GM12878 (cell line): ENCODE data around the gene ZNF19. TPM values are rescaled to one million over a fixed set of nuclear protein-coding genes. Genes with fewer than 3 reads are reported as not detected.

Experiments
- ATAC-seq: fragments of 200-7000 bp; cut with Tn5 transposase; 3 replicates; pipeline ENCODE4 v1.9.1; 2020; ENCODE audit warnings: mild to moderate bottlenecking, moderate library complexity
- BruUV-seq: library from RNA; stranded (reverse); fragments of 400-500 nt; replicated peaks from 2 replicates; lab custom pipeline; 2021; lab: Mats Ljungman, UMichigan
- CTCF ChIA-PET: fragments of 300-600 bp; sonication (Branson Sonifier 250); formaldehyde crosslinking; extraction: SDS; loops from one replicate; lab custom pipeline; 2021; ENCODE audit warnings: inconsistent platforms; lab: Yijun Ruan, JAX
- POLR2A ChIA-PET: fragments of 350-600 bp; formaldehyde crosslinking; extraction: SDS; loops from one replicate; lab custom pipeline; 2021; ENCODE audit warnings: inconsistent platforms; lab: Charles Lee
- RAD21 ChIA-PET: fragments of 300-600 bp; sonication (Branson Sonifier 250); formaldehyde crosslinking; loops from one replicate; lab custom pipeline; 2023; ENCODE audit warnings: antibody characterized with exemption; ENCODE audit not compliant: unreplicated experiment; lab: Charles Lee
- SMC1A ChIA-PET: fragments of 300-600 bp; sonication (Branson Sonifier 250); formaldehyde crosslinking; loops from one replicate; lab custom pipeline; 2023; ENCODE audit not compliant: unreplicated experiment, uncharacterized antibody; lab: Charles Lee
- DNase-seq: peaks from one replicate; pipeline ENCODE4 v3.0.0-alpha.2; 2011; ENCODE audit warnings: low read depth, low spot score
- FAIRE-seq: peaks from 3 replicates; lab custom pipeline; 2011; peaks lifted over from hg19 to GRCh38; lab: Jason Lieb, UNC
- H2AFZ ChIP-seq: 2 replicates; pipeline ENCODE4 v1.6.0; 2011; ENCODE audit warnings: low read depth, low read length, control low read depth; ENCODE audit not compliant: control insufficient read depth
- H3K27ac ChIP-seq: 2 replicates; pipeline ENCODE4 v1.5.1; 2011; ENCODE audit warnings: control low read depth; ENCODE audit not compliant: control insufficient read depth, insufficient read depth
- H3K27me3 ChIP-seq, 2 experiments: replicated peaks in 1 of 2; 2 replicates each; pipeline versions ENCODE4 v1.6.0 to v1.6.1; 2011; ENCODE audit warnings: low read length in 1 of 2; ENCODE audit not compliant: control insufficient read depth in 2 of 2, insufficient read depth in 2 of 2
- H3K36me3 ChIP-seq, 2 experiments: 2 replicates each; pipeline ENCODE4 v1.5.1; 2011; ENCODE audit warnings: low read length in 1 of 2; ENCODE audit not compliant: control insufficient read depth in 2 of 2, insufficient read depth in 2 of 2
- H3K4me1 ChIP-seq: 2 replicates; pipeline ENCODE4 v1.6.1; 2011; ENCODE audit warnings: mild to moderate bottlenecking, low read length, moderate library complexity, mixed read lengths; ENCODE audit not compliant: control insufficient read depth, insufficient read depth
- H3K4me2 ChIP-seq: 2 replicates; pipeline ENCODE4 v1.6.0; 2011; ENCODE audit warnings: control low read depth; ENCODE audit not compliant: control insufficient read depth, insufficient read depth
- H3K4me3 ChIP-seq: fragments of 200-600 bp; sonication (generic); 2 replicates; pipeline ENCODE4 v1.5.1; 2016
- H3K79me2 ChIP-seq: 2 replicates; pipeline ENCODE4 v1.6.0; 2011; ENCODE audit warnings: low read length; ENCODE audit not compliant: control insufficient read depth, insufficient read depth
- H3K9ac ChIP-seq: 2 replicates; pipeline ENCODE4 v1.8.0; 2011; ENCODE audit warnings: low read length, control low read depth, mixed read lengths; ENCODE audit not compliant: control insufficient read depth, insufficient read depth
- H3K9me3 ChIP-seq: replicated peaks from 3 replicates; pipeline ENCODE4 v1.5.1; 2011; ENCODE audit warnings: mild to moderate bottlenecking, low read length; ENCODE audit not compliant: control insufficient read depth, insufficient read depth
- H4K20me1 ChIP-seq: 2 replicates; pipeline ENCODE4 v1.6.0; 2011; ENCODE audit not compliant: control insufficient read depth, insufficient read depth
- CBX3 ChIP-seq: fragments of 200-600 bp; sonication (generic); IDR thresholded peaks from 2 replicates; pipeline ENCODE4 v1.6.1; 2016; ENCODE audit warnings: low read depth, borderline replicate concordance
- CHD1 ChIP-seq: IDR thresholded peaks from 2 replicates; pipeline ENCODE4 v1.6.1; 2012; ENCODE audit warnings: low read depth, low read length, improper control_type of control experiment
- CREM ChIP-seq: IDR thresholded peaks from 2 replicates; pipeline ENCODE4 v1.6.1; 2014; ENCODE audit warnings: antibody characterized with exemption, low read depth
- DPF2 ChIP-seq: fragments of 450-650 bp; IDR thresholded peaks from 2 replicates; pipeline ENCODE4 v1.6.1; 2017; ENCODE audit warnings: mild to moderate bottlenecking
- ELK1 ChIP-seq: IDR thresholded peaks from 2 replicates; pipeline ENCODE4 v1.6.1; 2012; ENCODE audit warnings: low read depth, low read length, improper control_type of control experiment
- ESRRA ChIP-seq: IDR thresholded peaks from 2 replicates; pipeline ENCODE4 v1.6.1; 2012; ENCODE audit warnings: mild to moderate bottlenecking, low read length, improper control_type of control experiment
- EZH2 ChIP-seq: IDR thresholded peaks from 2 replicates; pipeline ENCODE4 v1.6.1; 2012; ENCODE audit warnings: low read depth, mild to moderate bottlenecking, control low read depth, inconsistent platforms, low read length, borderline replicate concordance; ENCODE audit not compliant: control insufficient read depth
- GABPA ChIP-seq: IDR thresholded peaks from 2 replicates; pipeline ENCODE4 v1.6.1; 2014; ENCODE audit warnings: antibody characterized with exemption, low read depth, mild to moderate bottlenecking, inconsistent platforms
- HDAC6 ChIP-seq: fragments of 200-600 bp; sonication (generic); IDR thresholded peaks from one replicate; pipeline ENCODE4 v1.8.0; 2017; ENCODE audit warnings: antibody characterized with exemption; ENCODE audit not compliant: unreplicated experiment
- NFIC ChIP-seq: IDR thresholded peaks from 2 replicates; pipeline ENCODE4 v1.6.1; 2012; ENCODE audit warnings: low read depth, mild to moderate bottlenecking, inconsistent platforms, low read length, moderate library complexity
- NFXL1 ChIP-seq: fragments of 450-650 bp; IDR thresholded peaks from 2 replicates; pipeline ENCODE4 v1.6.1; 2017; ENCODE audit warnings: antibody characterized with exemption, mild to moderate bottlenecking, borderline replicate concordance
- NFYA ChIP-seq: IDR thresholded peaks from 2 replicates; pipeline ENCODE4 v1.6.1; 2011; ENCODE audit warnings: low read depth, mild to moderate bottlenecking, low read length, improper control_type of control experiment, borderline replicate concordance
- NR2C2 ChIP-seq: IDR thresholded peaks from 2 replicates; pipeline ENCODE4 v1.6.1; 2011; ENCODE audit warnings: borderline replicate concordance, low read depth; ENCODE audit not compliant: control insufficient read depth, insufficient read length
- NRF1 ChIP-seq: conservative IDR thresholded peaks from 2 replicates; pipeline ENCODE4 v1.6.1; 2011; ENCODE audit warnings: mild to moderate bottlenecking, low read depth, low read length, improper control_type of control experiment
- RUNX3 ChIP-seq: IDR thresholded peaks from 2 replicates; pipeline ENCODE4 v1.6.1; 2012; ENCODE audit warnings: low read length, inconsistent platforms
- TARDBP ChIP-seq: IDR thresholded peaks from 2 replicates; pipeline ENCODE4 v1.6.1; 2016; ENCODE audit warnings: borderline replicate concordance
- TCF7 ChIP-seq: IDR thresholded peaks from 2 replicates; pipeline ENCODE4 v1.6.1; 2014; ENCODE audit warnings: antibody characterized with exemption, borderline replicate concordance
- WGBS: methylation state at CpG from one replicate; pipeline ENCODE4 v1.1.6; 2016; ENCODE audit warnings: low lambda C conversion rate; ENCODE audit not compliant: insufficient replicate concordance, insufficient coverage; ENCODE audit errors: missing lambda C conversion rate; 5-methylcytosine and 5-hydroxymethylcytosine counted together
- in situ Hi-C: fragments of 300-500 bp; cut with MboI; formaldehyde crosslinking; loops from 9 replicates; pipeline ENCODE4 v1.14.3; 2018; ENCODE audit warnings: mixed read lengths
- intact Hi-C: fragments of 100-400 bp; cut with micrococcal nuclease; formaldehyde crosslinking; loops from one replicate; pipeline ENCODE4 v1.14.2; 2022; ENCODE audit not compliant: unreplicated experiment
- polyA plus RNA-seq, 11 experiments: library from polyadenylated mRNA; depleted of rRNA in 4 of 11; unstranded in 6 of 11; stranded (reverse) in 5 of 11; fragments of >200 nt; fragmentation: Nextera tagmentation in 4 of 11; fragmentation: Illumina TruSeq in 1 of 11; extraction: Ambion mirVana in 4 of 11; extraction: Trizol in 1 of 11; gene quantifications; 1 replicate in 1 of 11; 2 replicates in 10 of 11; pipeline versions ENCODE4 v1.2.1 to v1.2.3, GENCODE V29; 2011 to 2016; ENCODE audit warnings: inconsistent platforms in 2 of 11, missing spikeins in 2 of 11, low read depth in 1 of 11
- total RNA-seq, 4 experiments: library from RNA; depleted of rRNA in 3 of 4; stranded (reverse); fragments of >200 nt in 3 of 4; fragmentation: Illumina TruSeq in 1 of 4; extraction: Trizol in 1 of 4; gene quantifications; 2 replicates each; pipeline versions ENCODE4 v1.2.1 to v1.2.3, GENCODE V29; 2013 to 2021

The ZNF19 gene
- total and polyA plus RNA-seq, 10 of the 15 experiments (the other 5 are each of a cell fraction or from before 2014, with no cell fraction given) = 1.0 to 3.3 (median 2.0) TPM

GRCh38 chr16:71459510-71459909 lies 29.6 kb downstream of the ZNF19 start (continued):
- TF ChIP-seq ELK1 (no peak), TARDBP (no peak), NR2C2 (no peak), CBX3 (no peak), NFXL1 (no peak)

- TF ChIP-seq CHD1 = no peak
- TF ChIP-seq EZH2 = no peak
- no peak for TF ChIP-seq CREM
- TF ChIP-seq NFIC = no peak
- no peak for TF ChIP-seq TCF7
- no peak for TF ChIP-seq HDAC6
- TF ChIP-seq NRF1 = no peak
- TF ChIP-seq RUNX3 = no peak
- no peak for TF ChIP-seq DPF2
- TF ChIP-seq ESRRA = no peak
- no peak for TF ChIP-seq NFYA
- TF ChIP-seq GABPA = no peak
- Histone ChIP-seq H3K4me3 (no peak overlapping the region), H3K79me2 (peaks cover 16% of the 10 kb centered on the region), H4K20me1 (no peaks in the 10 kb centered on the region), H3K27me3 (no peaks in the 10 kb centered on the region), H3K36me3 (peaks cover 2 to 12% of the 10 kb centered on the region in 2 experiments; a peak in 3 of 4 replicates), H3K9ac (no peak overlapping the region), H3K4me2 (no peak overlapping the region), H2AFZ (no peak overlapping the region), H3K4me1 (no peaks in the 10 kb centered on the region), H3K9me3 (peaks cover 3% of the 10 kb centered on the region; the same call in 1 of the 3 replicates), H3K27ac (no peak overlapping the region)
- ChIA-PET SMC1A (no interaction called here), RAD21 (no interaction called here), POLR2A (interaction anchor here (0.6 kb wide), 1 partner anchor 688 kb away, joined by 3 read pairs; no protein-coding TSS in a partner anchor), CTCF (no interaction called here)
- BruUV-seq = no TSS peak
- 100% methylated on average over 4 of the region's 4 CpGs for WGBS
- FAIRE-seq (no peak), ATAC-seq (no peak), DNase-seq (no peak)
- in situ Hi-C loops (no loop called here), intact Hi-C loops (no loop called here)
Measured at GRCh38 chr16:71456801-71457200, 32.3 kb downstream of the ZNF19 start.
